Panc1 (cell line): ENCODE results near the gene SLC7A6. TPM values are rescaled to one million over a fixed set of nuclear protein-coding genes. Genes with fewer than 3 reads are reported as not detected.
A peak's percentile ranks its signal among the peaks of the same experiment; 100 is the strongest.

ENCODE experiments used
- ATAC-seq: fragments of 200-7000 bp; cut with Tn5 transposase; 2 replicates; pipeline ENCODE4 v1.9.1; 2020; ENCODE audit warnings: mild to moderate bottlenecking, moderate library complexity
- BruUV-seq: library from RNA; stranded (reverse); fragments of 400-500 nt; replicated peaks from 2 replicates; lab custom pipeline; 2021; lab: Mats Ljungman, UMichigan
- CTCF ChIA-PET: fragments of 300-600 bp; sonication (Branson Sonifier 250); formaldehyde crosslinking; loops from one replicate; lab custom pipeline; 2022; ENCODE audit warnings: antibody characterized with exemption; lab: Charles Lee
- POLR2A ChIA-PET: fragments of 300-600 bp; sonication (Branson Sonifier 250); formaldehyde crosslinking; loops from one replicate; lab custom pipeline; 2022; ENCODE audit warnings: antibody characterized with exemption; lab: Charles Lee
- DNase-seq: peaks from one replicate; pipeline ENCODE4 v3.0.0-alpha.2; 2010; ENCODE audit warnings: low read depth, low spot score
- H3K27ac ChIP-seq: 2 replicates; pipeline ENCODE4 v1.5.1; 2011; ENCODE audit warnings: mild to moderate bottlenecking, low read length, inconsistent platforms
- H3K27me3 ChIP-seq: fragments of 200-500 bp; sonication (Bioruptor generic); 2 replicates; pipeline ENCODE4 v1.6.0; 2014; ENCODE audit warnings: low read length, inconsistent platforms; ENCODE audit not compliant: control insufficient read depth, insufficient read depth
- H3K36me3 ChIP-seq: fragments of 200-500 bp; sonication (Bioruptor generic); 2 replicates; pipeline ENCODE4 v1.5.1; 2014; ENCODE audit warnings: inconsistent platforms, mild to moderate bottlenecking, low read length, moderate library complexity; ENCODE audit not compliant: control insufficient read depth, insufficient read depth
- H3K4me1 ChIP-seq: 2 replicates; pipeline ENCODE4 v1.5.1; 2011; ENCODE audit warnings: inconsistent platforms, mild to moderate bottlenecking, low read length, moderate library complexity; ENCODE audit not compliant: control insufficient read depth, insufficient read depth
- H3K4me3 ChIP-seq, 2 experiments: 2 replicates each; pipeline ENCODE4 v1.5.1; 2011 to 2012; ENCODE audit warnings: low read depth in 2 of 2, low read length in 2 of 2, mild to moderate bottlenecking in 2 of 2, inconsistent platforms in 1 of 2, moderate library complexity in 1 of 2
- H3K9me3 ChIP-seq: fragments of 200-500 bp; sonication (Bioruptor generic); 2 replicates; pipeline ENCODE4 v1.5.1; 2014; ENCODE audit warnings: low read depth, mild to moderate bottlenecking, inconsistent platforms, low read length, moderate library complexity; ENCODE audit not compliant: control insufficient read depth, insufficient read depth
- POLR2AphosphoS5 ChIP-seq: IDR thresholded peaks from 2 replicates; pipeline ENCODE4 v1.6.1; 2012; ENCODE audit warnings: mild to moderate bottlenecking, low read depth, low read length, moderate library complexity
- SIN3A ChIP-seq: IDR thresholded peaks from 2 replicates; pipeline ENCODE4 v1.6.1; 2012; ENCODE audit warnings: low read depth, mild to moderate bottlenecking, low read length, moderate library complexity, borderline replicate concordance; ENCODE audit not compliant: insufficient read depth
- TCF7L2 ChIP-seq: IDR thresholded peaks from 2 replicates; pipeline ENCODE4 v1.6.1; 2011; ENCODE audit warnings: mild to moderate bottlenecking, low read depth, low read length, inconsistent platforms
- in situ Hi-C: cut with HindIII; loops from 2 replicates; pipeline ENCODE4 v1.10.0; 2016; ENCODE audit warnings: low sequenced_read_pairs, low pct_unique_long_range_greater_than_20kb
- intact Hi-C: fragments of 100-400 bp; cut with micrococcal nuclease; formaldehyde crosslinking; loops from one replicate; pipeline ENCODE4 v1.10.0; 2022; ENCODE audit not compliant: unreplicated experiment
- total RNA-seq: library from RNA; stranded (reverse); gene quantifications from one replicate; pipeline ENCODE4 v1.2.1, GENCODE V29; 2021; ENCODE audit not compliant: unreplicated experiment
- TF ChIP-seq, protein P1 (sequence below), 2 experiments: IDR thresholded peaks; 2 replicates each; pipeline ENCODE4 v1.6.1; 2011 to 2012; ENCODE audit warnings: low read depth in 2 of 2, control low read depth in 1 of 2, low read length in 1 of 2, mild to moderate bottlenecking in 1 of 2, moderate library complexity in 1 of 2; ENCODE audit not compliant: insufficient read depth in 1 of 2
- TF ChIP-seq, protein P2 (sequence below): fragments of 450-650 bp; IDR thresholded peaks from 2 replicates; pipeline ENCODE4 v1.5.1; 2017; ENCODE audit warnings: mild to moderate bottlenecking

SLC7A6 gene
- total RNA-seq, 1 experiment from 2014 or later, result 58.9 TPM

DNA sequence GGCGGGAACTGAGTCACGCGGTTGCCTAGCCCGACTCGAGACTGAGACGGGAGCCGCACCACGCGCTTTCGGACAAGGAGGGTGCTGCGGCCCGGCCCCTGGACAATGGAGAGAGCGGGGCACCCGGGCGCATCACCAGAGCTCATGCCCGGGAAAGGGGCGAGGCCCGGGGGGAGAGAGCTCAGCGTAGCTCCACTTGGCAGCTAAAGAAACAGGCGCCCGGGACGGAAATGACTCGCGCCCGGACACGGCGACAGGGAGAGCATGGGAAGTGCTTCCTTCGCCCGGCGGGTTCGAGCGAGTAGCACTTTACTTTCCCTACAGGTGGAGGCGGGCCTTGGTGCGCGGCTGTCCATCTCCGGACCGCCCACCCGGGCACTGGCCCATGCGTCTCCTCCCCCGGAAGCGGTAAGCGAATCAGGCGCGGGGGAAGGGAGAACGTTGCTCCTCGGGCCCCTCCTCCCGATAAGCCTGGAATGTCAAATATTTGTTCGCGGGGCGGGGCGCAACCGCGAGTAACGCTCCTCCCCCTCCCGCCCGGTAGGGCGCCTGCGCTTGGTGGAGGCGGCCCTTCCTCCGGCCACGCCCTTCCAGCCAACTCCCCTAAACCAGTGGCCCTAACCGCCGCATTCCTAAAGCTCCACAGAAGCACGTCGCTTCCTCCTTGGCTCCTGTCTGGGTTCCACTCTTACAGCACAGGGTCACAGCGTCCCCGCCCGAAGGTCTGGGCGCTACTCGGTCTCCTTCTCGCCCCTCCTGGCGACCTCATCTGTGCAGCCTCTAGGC is 26.9 kb upstream of the SLC7A6 start:
- intact Hi-C loops (no loop called here), in situ Hi-C loops (no loop called here)
- Histone ChIP-seq H3K27me3 (no peaks in the 10 kb centered on the region), H3K36me3 (no peaks in the 10 kb centered on the region; the same call in 1 of the 2 replicates), H3K4me1 (peaks cover 8% of the 10 kb centered on the region), H3K4me3 (peak overlapping the region; percentile 62 to 76), H3K9me3 (no peaks in the 10 kb centered on the region), H3K27ac (peak overlapping the region; percentile 94)
- ATAC-seq (peak; percentile 85), DNase-seq (peak; percentile 87)
- TF ChIP-seq POLR2AphosphoS5 (peak; percentile 96), SIN3A (peak; percentile 64; the same call in 1 of the 2 replicates), TCF7L2 (no peak)
- no TSS peak for BruUV-seq
- ChIA-PET CTCF (interaction anchor here (0.6 to 1.4 kb wide), 2 partner anchors 27 to 31 kb away, joined by 3 to 9 read pairs; partner anchors contain the start of gene SLC7A6), POLR2A (interaction anchor here (0.6 kb wide), 1 partner anchor 37 kb away, joined by 3 read pairs; no protein-coding TSS in a partner anchor)

DNA sequence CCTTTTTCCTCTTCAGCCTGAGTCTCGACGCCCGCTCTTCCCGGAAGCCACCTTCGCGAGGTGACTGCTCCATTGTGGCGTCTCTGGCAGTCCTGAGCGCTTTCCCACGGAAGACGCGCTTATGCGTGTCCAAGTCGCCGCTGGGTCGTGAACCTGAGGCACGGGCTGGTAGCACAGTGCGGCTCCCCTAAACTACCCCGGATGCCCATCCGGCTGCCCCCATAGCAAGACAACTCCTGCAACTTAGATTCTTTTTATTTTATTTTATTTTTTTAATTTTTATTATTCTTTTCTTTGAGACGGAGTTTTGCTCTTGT is 26.3 kb upstream of the SLC7A6 start:
- BruUV-seq, result TSS peak; percentile 90
- in situ Hi-C loops, result no loop called here
- ATAC-seq (no peak), DNase-seq (no peak)
- CTCF ChIA-PET, result interaction anchor here (1.4 kb wide), 1 partner anchor 26 kb away, joined by 3 read pairs; the partner anchor contains the start of gene SLC7A6
- Histone ChIP-seq H3K27ac (peak overlapping the region; percentile 94), H3K36me3 (no peaks in the 10 kb centered on the region; the same call in 1 of the 2 replicates), H3K4me3 (peak overlapping the region; percentile 42 to 76), H3K4me1 (peaks cover 8% of the 10 kb centered on the region), H3K27me3 (no peaks in the 10 kb centered on the region), H3K9me3 (no peaks in the 10 kb centered on the region)
- POLR2A ChIA-PET, result no interaction called here
- no peak for TF ChIP-seq TCF7L2
- no peak for TF ChIP-seq POLR2AphosphoS5
- TF ChIP-seq, protein P1, sequence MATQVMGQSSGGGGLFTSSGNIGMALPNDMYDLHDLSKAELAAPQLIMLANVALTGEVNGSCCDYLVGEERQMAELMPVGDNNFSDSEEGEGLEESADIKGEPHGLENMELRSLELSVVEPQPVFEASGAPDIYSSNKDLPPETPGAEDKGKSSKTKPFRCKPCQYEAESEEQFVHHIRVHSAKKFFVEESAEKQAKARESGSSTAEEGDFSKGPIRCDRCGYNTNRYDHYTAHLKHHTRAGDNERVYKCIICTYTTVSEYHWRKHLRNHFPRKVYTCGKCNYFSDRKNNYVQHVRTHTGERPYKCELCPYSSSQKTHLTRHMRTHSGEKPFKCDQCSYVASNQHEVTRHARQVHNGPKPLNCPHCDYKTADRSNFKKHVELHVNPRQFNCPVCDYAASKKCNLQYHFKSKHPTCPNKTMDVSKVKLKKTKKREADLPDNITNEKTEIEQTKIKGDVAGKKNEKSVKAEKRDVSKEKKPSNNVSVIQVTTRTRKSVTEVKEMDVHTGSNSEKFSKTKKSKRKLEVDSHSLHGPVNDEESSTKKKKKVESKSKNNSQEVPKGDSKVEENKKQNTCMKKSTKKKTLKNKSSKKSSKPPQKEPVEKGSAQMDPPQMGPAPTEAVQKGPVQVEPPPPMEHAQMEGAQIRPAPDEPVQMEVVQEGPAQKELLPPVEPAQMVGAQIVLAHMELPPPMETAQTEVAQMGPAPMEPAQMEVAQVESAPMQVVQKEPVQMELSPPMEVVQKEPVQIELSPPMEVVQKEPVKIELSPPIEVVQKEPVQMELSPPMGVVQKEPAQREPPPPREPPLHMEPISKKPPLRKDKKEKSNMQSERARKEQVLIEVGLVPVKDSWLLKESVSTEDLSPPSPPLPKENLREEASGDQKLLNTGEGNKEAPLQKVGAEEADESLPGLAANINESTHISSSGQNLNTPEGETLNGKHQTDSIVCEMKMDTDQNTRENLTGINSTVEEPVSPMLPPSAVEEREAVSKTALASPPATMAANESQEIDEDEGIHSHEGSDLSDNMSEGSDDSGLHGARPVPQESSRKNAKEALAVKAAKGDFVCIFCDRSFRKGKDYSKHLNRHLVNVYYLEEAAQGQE (IDR thresholded peaks at IDR 0.05; ENCODE audit: insufficient read depth in 1 of 2, low read depth in 2 of 2, low read length in 1 of 2), result no peak
- TF ChIP-seq SIN3A, result no peak
- TF ChIP-seq, protein P2, sequence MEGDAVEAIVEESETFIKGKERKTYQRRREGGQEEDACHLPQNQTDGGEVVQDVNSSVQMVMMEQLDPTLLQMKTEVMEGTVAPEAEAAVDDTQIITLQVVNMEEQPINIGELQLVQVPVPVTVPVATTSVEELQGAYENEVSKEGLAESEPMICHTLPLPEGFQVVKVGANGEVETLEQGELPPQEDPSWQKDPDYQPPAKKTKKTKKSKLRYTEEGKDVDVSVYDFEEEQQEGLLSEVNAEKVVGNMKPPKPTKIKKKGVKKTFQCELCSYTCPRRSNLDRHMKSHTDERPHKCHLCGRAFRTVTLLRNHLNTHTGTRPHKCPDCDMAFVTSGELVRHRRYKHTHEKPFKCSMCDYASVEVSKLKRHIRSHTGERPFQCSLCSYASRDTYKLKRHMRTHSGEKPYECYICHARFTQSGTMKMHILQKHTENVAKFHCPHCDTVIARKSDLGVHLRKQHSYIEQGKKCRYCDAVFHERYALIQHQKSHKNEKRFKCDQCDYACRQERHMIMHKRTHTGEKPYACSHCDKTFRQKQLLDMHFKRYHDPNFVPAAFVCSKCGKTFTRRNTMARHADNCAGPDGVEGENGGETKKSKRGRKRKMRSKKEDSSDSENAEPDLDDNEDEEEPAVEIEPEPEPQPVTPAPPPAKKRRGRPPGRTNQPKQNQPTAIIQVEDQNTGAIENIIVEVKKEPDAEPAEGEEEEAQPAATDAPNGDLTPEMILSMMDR, result no peak
- intact Hi-C loops, result no loop called here
